Measurements from ENCODE around the gene BMP8B.

BMP8B gene

DNA sequence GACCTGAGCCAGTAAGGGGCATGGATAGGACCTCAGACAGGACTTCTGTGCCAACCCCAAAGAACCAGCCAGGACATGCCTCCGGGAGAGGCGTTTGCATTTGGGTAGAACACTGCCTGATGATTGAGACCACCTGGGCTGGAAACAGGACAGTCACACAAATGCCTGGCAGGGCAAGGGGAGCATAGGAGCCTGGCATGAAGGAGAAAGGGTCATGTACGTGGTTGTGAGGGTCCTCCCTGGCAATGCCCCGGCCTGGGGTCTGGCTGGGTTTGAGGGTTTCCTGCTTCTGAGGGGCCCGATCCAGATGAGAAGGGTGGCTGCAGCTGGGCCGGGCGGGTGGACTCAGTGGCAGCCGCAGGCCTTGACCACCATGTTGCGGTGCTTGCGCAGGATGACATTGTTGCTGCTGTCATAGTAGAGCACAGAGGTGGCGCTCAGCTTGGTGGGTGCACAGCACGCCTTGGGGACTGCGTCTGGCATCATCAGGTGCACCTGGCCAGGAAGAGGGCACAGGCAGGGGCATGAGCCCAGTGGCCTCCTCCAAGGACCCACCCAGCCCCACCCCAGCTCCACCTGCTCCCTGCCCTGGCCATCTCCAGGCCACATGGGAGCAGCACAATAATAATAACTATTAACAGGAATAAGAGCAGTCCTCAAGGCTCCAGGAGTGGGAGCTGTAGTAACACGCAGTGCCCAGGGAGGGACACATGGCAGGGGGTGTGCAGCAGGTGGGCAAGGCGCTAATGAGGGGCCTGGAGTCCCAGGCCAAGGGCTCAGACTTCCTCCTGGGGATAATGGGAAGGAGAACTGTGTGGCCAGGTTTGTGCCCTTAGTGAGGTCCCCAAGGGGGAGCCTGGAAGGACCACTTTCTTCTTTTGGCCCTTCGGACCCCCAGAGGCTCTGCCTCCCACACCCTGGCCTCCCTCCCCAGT, 28.3 kb downstream of the BMP8B start:
- H3K4me3 ChIP-seq (ENCODE audit: low read depth, low read length): no peak overlapping the region

DNA sequence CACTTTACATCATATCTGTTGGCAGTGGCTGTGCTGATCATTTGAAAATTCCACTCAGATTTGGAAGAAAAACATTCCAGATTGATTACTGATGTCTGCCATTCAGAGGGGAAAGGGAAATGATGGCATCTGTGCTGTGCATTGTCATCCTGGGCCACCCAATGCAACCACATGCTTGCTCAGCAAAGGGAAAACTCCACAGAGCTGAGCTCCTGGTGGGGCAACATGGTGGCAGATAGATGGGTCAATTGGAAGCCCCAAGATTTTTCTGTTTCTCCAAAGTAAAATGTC, 29.3 kb downstream of the BMP8B start:
- no peak overlapping the region for H3K4me3 ChIP-seq (ENCODE audit: low read depth, low read length)

DNA sequence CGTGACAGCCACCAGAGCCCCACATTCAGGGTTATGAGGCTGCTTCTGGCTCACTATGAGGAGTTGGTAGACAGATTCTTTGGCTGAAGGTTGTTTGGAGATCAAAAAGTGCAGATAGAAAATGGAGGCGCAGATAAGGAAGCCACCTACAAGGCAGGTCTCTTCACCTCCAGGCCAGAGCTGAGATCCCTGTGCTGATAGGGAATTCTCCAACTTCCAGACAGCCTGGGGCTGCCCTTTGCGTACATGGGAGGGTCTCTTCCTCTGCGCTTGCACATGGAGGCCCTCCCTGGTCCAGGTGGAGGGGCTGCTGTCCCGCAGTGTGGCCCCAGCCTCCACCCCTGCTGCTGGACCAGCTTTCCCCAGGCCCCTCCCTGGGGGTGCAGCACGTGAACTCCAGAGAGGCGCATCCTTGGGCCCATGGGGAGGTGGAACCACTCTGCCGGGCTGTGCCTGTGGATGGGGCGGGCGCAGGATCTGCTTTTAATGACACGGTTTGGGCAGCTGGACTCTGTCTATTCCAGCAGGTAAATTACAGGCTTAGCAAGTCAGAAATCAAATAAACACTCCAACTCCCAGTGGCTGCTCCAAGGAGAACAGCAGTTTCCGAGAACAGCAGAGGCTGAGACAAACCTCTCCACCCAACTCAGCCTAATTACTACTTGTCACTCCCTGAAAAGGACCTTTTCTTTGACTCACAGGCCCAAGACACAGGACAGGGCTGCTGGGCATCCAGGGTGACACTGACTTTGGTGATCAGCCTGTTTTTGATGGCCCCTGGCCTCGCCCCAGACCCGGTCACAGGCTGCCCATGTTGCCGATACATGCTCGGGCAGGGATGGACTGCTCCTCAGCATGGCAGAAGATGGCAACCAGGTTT, 29.9 kb downstream of the BMP8B start:
- no peak overlapping the region for H3K4me3 ChIP-seq (ENCODE audit: low read depth, low read length)

DNA sequence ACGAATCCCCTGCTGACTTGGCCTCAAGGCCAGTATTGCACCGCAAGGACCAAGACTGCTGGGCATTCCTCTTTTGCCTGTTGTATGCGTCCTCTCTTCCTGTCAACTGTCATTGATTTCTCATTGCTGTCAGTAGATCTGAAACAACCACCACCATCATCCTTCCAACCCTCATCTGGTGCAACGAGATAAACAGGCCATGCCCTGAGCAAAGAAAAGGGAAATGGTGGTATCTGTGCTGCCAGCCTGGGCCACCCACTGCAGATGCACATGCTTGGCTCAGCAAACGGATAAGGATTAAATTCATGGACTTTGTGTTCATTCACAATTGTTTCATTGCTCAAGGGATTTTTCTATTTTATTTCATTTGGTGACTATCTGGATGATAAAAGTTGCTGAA, 31.2 kb downstream of the BMP8B start:
- no peak overlapping the region for H3K4me3 ChIP-seq (ENCODE audit: low read depth, low read length)

DNA sequence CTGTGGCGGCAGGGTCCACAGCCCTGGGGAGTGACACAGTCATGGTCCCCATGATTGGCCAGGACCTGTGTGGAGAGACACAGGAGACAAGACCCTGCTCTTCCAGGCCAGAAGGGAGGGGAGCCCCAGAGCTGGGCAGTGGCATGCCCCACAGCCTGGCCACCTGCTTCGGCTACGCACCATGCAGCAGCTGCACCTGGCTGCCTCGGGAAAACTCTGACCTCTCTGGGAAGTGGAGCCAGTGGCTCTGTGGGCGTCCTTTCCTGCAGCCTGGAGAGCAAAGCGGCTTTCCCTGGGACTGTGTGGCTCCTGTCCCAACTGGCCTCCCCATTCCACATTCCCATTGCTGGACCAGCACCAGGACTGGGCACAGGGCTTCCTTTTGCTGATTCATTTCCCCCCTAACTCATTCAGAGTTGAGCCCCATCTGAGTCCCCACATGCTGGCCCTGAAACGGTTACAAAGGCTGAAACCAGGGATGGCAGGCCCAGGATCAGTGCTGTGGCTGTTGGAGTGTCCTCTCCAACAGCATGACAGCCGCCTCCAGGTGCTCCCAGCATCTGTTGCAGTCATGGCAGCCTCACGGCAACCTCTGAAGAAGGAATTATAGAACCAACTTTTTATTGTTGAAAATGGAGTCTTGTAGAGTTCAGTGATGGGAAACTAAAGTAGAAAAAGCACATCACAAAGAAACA, 32.6 kb downstream of the BMP8B start:
- no peak overlapping the region for H3K4me3 ChIP-seq (ENCODE audit: low read depth, low read length)

DNA sequence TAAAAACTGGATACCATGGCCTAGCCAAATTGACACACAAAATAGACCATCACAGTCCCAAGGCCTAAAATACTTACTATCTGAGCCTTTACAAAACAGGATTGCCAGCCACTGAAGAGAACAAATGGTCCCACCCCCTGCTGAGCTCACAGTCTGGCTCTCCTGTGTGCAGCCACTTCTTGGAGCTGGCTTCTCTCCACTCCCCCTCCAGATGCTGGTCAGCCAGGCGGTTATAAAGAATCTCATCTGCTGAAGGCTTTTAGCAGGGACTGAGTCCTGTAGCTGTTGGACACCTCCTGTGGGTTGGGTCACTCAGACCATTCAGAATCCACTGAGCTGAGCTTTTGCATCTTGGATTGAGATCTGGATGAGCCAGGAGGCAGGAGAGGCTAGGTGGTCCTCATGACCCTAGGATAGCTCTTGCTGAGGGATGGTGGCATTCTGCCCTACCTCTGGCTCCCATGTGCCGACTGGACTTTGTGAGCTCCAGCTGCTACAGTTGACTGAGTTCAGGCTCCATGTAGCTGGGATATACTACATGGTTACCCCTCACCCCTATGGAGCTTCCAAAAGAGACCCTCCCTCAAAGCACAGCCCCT, 33.7 kb downstream of the BMP8B start:
- no peak overlapping the region for H3K4me3 ChIP-seq (ENCODE audit: low read depth, low read length)

DNA sequence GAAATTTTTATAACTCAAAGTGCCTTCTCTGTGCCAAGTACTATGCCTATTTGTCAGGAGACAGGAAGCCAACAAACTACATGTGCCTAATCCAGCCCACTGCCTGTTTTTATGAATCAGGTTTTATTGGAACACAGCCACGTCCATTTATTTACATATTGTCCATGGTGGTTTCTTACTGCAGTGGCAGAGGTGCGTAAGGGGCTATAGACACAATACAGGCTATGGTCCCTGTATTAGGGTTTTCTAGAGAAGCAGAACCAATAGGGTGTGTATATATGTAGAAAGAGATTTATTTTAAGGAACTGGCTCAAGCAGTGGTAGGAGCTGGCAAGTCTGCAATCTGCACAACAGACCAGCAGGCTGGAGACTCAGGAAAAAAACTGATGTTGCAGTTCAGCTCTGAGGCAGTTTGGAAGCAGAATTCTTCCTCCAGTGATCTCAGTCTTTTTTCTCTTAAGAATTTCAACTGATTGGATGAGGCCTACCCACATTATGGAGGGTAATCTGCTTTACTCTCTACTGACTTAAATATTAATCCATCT, 34.6 kb downstream of the BMP8B start:
- H3K4me3 ChIP-seq (ENCODE audit: low read depth, low read length): no peak overlapping the region

DNA sequence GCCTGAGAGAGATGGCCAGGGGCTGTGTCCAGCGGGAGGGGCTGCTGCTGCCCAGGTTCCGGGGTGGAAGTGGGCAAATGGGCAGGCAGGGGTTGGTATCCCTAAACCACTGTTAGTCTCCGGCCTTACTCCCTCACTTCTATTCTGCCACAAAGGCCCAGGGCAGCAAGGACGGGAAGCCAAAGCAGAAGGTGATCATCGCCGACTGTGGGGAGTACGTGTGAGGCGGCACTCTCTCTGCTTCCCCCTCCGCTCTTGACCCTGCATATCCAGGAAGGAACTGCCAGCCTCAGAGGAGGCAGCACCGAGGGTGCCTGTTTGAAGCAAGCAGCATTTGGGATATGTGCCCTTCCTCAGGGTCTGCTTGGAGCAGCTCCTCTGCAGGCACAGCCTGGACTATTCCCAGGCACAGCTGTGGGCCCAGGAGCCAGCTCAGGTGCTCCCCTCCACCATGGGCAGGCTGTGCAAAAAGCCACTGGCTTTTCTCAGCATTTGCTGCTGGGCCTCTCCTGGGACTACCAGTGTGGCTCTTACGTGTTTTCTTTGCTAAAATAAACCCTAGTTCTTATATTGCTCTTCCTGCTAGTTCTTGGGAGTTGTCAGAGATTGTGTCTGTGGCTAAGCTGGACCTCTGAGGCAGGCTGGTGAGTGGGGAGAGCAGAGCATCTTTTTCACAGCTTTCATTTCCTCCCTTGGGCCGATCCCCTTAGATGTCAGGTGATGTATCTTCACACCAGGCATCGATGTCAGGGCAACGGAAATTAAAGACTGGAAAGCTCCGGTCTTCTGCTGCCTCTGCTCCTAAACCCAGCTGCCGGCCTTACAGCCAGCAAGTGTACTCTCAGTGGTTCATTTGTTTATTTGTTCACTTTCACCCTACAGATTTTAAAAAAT, 35.3 kb downstream of the BMP8B start:
- no peak overlapping the region for H3K4me3 ChIP-seq (ENCODE audit: low read depth, low read length)

DNA sequence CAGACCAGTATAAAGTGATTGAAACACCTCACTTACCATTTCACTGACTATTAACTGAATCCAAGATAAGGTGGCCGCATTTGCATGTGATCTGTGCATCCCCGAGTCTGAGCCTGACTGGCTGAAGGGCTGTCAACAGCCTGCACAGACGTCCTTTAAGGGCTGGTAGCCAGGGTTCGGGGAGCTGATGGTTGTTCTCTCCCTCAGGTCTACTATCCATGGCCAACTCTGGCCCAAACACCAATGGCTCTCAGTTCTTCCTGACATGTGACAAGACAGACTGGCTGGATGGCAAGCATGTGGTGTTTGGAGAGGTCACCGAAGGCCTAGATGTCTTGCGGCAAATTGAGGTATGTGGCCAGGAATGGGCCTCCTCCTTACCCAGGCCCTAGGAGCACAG, 36.0 kb downstream of the BMP8B start:
- H3K4me3 ChIP-seq (ENCODE audit: low read depth, low read length): no peak overlapping the region

DNA sequence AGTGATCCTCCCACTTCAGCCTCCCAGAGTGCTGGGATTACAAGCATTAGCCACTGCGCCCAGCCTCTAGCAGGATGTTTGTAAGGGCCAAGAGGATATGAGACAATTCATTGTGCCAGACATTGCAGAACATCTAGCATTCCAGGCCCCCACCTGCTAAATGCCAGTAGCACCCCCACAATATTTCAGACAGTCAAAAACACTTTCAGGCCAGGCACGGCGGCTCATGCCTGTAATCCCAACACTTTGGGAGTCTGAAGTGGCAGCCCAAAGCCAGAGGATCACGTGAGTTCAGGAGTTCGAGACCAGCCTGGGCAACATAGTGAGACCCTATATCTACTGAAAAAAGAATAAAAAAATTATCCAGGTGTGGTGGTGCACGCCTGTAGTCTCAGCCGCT, 37.1 kb downstream of the BMP8B start:
- no peak overlapping the region for H3K4me3 ChIP-seq (ENCODE audit: low read depth, low read length)

DNA sequence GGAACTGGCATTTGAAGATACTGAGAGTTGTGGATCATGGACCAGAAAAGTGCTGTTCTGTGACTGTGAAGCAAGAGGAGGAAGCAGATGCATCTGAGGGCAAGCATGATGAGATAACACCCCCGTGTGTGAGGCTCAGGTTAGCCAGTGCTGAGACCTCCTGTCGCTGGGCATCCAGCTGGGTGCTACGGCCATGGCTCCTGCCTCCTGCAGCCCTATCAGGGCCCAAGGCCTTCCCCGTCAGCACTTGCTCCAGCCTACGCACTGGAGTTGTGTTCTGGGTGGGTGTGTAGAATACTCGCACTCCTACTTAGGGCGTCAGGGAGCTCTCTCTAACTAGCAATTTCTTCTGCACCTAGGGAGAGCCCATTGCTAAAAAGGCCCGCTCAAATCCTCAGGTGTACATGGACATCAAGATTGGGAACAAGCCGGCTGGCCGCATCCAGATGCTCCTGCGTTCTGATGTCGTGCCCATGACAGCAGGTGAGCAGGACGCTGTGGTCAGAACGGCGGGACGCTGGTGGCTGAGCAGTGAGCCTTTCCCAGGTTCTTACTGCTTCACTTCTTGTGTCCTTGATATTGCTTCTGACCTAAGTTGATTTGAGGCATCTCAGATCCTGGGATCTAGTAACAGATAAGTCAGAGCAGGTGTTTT, 43.5 kb downstream of the BMP8B start:
- no peak overlapping the region for H3K4me3 ChIP-seq (ENCODE audit: low read depth, low read length)

DNA sequence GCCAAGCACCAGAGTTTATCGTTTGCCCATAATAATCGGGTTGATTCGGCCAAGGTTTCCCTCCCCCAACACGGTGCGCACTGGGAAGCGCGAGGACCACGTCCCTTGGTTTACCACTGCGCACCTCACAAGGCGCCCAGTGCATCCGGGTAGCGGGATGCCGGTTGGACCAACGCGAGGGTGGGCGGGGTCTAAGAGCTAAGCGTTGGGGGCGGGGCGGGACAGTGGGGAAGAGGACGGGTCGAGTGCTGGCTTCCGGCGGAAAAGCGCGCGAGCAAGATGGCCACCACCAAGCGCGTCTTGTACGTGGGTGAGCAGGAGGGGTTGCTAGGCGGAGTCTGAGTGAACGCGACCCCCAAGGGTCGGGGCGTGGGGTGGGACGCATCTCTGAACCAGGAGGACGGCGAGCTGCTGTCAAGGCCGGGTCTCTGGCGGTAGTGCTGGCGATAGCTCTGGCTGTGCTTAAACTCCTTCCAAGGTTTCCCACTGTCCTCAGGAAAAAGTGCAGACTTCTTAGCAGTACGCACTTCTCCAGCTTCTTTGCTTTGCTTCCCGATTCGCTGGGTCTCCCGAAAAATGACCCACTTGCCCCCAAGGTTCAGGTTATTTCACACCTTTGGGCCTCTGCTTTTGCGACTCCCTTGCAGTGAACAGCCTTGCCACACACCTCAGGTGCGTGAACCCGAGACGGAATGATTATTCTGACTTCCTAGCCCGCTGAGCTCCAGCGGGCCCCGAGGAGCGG, 49.9 kb downstream of the BMP8B start, which contains the start of gene PPIE:
TSS of gene PPIE (plus strand) at position 261 of the 745 bp plus-strand sequence. CDS start at position 280, 19 bp downstream.
- H3K4me3 ChIP-seq (ENCODE audit: low read depth, low read length): peak within 1 kb of the TSS; percentile 90

DNA sequence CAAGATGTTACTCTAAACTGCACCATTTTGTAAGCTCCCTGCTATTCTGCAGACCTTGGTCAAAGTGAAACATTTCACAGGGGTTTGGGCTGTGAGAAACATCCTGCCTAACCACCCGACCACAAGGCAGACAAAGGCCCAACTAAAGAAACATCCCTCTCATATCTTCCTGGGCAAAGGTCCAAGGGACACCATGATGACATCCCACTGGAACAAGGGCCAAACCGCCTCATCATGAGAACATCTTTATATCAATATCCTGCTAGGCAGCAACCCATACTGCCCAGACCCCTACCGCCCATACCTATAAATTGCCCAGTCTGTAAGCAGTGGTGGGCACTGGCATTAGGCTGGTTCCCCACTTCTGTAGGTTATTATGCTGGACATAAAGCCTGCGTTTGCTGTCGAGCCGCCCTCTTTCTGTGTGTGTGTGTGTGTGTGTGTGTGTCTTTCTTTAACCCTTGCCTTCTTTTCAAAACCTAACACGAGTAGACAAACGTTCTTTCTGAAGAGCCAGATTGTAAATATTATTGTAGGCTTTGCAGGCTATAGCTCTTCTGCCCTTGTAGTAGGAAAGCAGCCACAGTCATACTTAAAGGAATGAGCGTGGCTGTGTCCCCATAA, 51.0 kb downstream of the BMP8B start:
- no peak overlapping the region for H3K4me3 ChIP-seq (ENCODE audit: low read depth, low read length)

DNA sequence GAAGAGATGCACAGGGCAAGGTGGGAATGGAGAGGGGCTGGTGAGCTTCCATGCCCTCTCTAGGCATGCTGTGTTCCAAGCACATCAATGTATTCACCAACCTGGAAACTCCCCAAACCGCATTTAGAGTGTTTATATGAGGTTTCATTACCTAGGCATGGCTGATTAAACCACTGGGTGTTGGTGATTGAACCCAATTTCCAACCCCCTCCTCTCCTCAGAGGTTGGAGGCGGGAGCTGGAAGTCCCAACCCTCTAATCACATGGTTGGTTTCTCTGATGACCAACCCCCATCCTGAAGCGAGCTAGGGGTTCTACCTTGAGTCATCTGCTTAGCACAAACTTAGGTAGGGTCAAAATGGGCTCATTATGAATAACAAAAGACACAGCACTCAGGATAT, 52.9 kb downstream of the BMP8B start:
- no peak overlapping the region for H3K4me3 ChIP-seq (ENCODE audit: low read depth, low read length)

DNA sequence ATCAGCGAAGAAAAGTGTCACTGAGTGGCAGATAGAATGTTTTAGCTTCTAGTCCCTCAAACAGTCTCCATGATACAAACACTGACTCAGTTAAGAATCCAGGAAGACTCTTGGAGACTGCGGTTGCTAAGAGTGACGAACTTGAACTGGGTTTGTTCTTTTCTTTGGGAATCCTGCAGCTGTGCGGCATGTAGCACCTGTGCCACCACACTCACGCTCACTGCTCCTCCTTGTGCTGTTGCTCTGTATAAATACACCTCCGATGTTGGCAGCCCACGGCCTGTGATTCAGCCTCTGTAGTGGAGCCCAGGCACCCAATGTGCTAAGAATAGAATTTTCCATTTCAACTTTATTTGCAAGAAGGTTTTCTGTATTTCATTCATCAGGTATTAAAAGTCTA, 55.5 kb downstream of the BMP8B start:
- H3K4me3 ChIP-seq (ENCODE audit: low read depth, low read length): no peak overlapping the region

DNA sequence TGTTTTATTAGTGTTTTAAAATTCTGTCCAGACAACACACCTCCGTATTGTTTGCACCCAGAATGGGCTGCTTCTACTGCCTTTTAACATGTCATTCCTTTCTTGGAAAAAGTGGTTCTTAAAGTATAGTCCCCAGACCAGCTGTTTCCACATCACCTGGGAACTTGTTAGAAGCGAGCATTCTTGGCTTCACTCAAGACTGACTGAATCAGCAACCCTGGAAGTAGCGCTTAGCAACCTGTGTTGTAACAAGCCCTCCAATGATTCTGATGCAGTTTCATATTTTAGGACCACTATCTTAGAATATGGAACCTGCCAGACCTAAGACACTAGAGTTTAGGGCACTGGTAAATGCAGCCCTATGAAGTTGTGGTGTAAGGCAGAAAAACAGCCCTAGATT, 55.9 kb downstream of the BMP8B start:
- no peak overlapping the region for H3K4me3 ChIP-seq (ENCODE audit: low read depth, low read length)

DNA sequence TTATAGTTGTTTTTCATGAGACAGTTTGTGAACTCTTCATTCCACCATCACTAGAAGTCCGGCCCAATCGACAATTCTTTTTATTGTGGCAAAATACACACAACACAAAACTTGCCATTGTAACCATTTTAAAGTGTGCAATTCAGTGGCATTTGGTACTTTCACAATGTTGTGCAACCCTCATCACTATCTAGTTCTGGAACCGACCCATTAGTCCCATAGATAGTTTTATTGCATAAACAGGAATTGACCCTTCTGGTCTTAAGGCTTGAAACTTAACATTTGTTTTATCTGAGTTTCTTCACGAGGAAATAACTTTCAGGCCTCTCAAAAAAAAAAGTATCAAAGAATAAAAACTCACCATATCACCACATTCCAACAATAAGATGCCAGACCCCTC, 58.8 kb downstream of the BMP8B start:
- H3K4me3 ChIP-seq (ENCODE audit: low read depth, low read length): no peak overlapping the region

DNA sequence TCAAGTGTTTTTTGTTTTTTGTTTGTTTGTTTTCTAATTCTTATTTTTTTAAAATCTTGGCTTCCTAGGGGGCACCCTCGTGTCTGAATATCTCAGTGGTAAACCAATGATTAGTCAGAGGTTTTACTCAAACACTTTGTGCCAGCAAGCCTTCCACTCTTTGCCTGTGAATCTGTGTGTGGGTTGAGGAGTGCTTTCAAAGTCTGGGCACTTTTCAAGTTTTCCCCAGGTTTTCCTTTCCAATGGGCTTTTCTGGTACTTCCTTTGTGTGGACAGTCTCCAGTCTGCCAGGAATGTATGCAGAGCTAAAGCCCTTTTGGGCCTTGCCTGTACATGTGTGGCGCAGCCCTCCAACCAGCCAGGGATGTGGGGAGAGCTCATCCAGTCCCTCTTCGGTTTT, 59.6 kb downstream of the BMP8B start:
- H3K4me3 ChIP-seq (ENCODE audit: low read depth, low read length): no peak overlapping the region
